BLaER1 (cell line): ENCODE results near the gene PCDHA1.

ENCODE experiments used
- H3K27ac ChIP-seq: shearing (Covaris generic); formaldehyde crosslinking; 2 replicates; pipeline ENCODE4 v1.8.1; 2022
- H3K27me3 ChIP-seq: shearing (Covaris generic); formaldehyde crosslinking; 2 replicates; pipeline ENCODE4 v1.8.1; 2022
- H3K36me3 ChIP-seq: shearing (Covaris generic); formaldehyde crosslinking; 2 replicates; pipeline ENCODE4 v1.8.1; 2022
- H3K4me1 ChIP-seq: shearing (Covaris generic); formaldehyde crosslinking; 2 replicates; pipeline ENCODE4 v1.8.1; 2022
- H3K4me2 ChIP-seq: shearing (Covaris generic); formaldehyde crosslinking; 2 replicates; pipeline ENCODE4 v1.8.1; 2022
- H3K4me3 ChIP-seq: shearing (Covaris generic); formaldehyde crosslinking; 2 replicates; pipeline ENCODE4 v1.8.1; 2022
- H3K9ac ChIP-seq: shearing (Covaris generic); formaldehyde crosslinking; 2 replicates; pipeline ENCODE4 v1.8.1; 2022
- H3K9me3 ChIP-seq: shearing (Covaris generic); formaldehyde crosslinking; 2 replicates; pipeline ENCODE4 v1.8.1; 2022
- H4K20me1 ChIP-seq: shearing (Covaris generic); formaldehyde crosslinking; 2 replicates; pipeline ENCODE4 v1.8.1; 2022
- Cebpa-rat ChIP-seq: shearing (Covaris generic); IDR thresholded peaks from 2 replicates; pipeline ENCODE4 v1.8.1; 2022

The PCDHA1 gene

DNA sequence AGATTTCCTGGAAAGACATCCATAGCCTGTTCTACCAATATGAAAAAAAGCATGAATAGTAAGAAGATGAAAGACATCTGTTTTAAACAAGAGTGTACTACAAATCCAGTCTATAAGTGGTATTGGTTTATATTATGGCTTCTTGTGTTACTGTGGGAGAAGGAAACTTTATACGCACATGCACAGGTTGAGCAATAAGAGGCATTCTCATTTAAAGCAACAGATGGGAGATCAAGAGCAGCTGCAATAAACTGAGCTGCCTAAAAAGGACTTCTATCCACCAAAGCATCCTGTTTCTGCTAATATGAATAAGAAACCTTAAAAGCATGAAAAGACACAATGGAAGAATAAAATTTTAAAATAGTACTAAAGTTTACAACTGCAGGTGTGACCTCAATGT lies 256.6 kb downstream of the PCDHA1 start:
- Histone ChIP-seq H3K36me3 (no peaks in the 10 kb centered on the region), H3K4me3 (no peak overlapping the region), H3K4me1 (no peaks in the 10 kb centered on the region), H3K27ac (no peak overlapping the region), H3K27me3 (no peaks in the 10 kb centered on the region), H3K9ac (no peak overlapping the region), H3K9me3 (no peaks in the 10 kb centered on the region), H3K4me2 (no peak overlapping the region), H4K20me1 (no peaks in the 10 kb centered on the region)
- TF ChIP-seq Cebpa-rat: no peak

DNA sequence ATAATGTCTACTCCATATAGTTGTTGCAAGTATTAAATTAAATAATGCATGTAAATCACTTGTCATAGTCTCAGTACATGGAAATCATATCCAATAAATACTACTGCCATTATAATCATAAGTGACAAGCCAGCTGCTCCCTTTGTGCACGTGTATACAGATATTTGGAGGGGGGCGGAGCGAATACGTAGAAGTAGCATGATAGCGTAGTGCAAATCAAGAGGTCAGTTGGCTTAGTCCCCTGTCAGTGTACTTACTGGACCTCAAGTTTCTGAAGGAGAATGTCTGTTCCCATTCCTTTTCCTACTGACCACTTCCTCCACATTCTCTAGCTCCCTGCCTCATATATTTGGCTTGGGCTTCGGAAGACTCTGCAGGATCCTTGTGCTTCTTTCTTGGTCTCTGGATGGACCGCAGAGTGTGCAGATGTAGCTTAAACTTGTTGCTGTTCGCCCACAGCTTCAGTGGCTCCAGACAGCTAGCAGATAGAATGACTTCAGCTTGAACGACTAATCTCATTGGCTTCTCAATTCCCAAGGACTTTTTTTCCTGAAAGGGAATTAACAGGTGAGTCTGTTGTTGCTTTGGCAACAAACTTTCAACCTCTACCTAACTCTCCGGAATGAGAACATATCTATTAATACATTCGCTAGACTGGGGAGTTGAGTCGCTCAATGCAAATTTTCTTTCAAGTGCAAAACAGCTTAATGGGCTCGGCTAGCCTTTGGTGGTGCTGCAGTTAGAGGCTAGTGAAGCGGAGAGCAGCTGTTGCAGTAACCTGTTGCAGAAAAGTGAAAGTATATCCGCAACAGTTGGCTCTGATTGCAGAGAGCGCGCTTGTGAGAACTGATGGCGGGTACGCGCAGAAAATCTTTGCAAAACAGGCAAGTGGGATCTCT lies 264.9 kb downstream of the PCDHA1 start, which contains the start of gene PCDHB1:
TSS of gene PCDHB1 (plus strand) at position 753 of the 899 bp plus-strand sequence. CDS start at position 850, 97 bp downstream.
- no peak for TF ChIP-seq Cebpa-rat
- H3K9me3 ChIP-seq: no peaks in the 10 kb centered on the region
- H4K20me1 ChIP-seq: no peaks in the 10 kb centered on the region
- no peaks in the 10 kb centered on the region for H3K4me1 ChIP-seq
- H3K4me2 ChIP-seq: no peak within 1 kb of the TSS
- H3K36me3 ChIP-seq: no peaks in the 10 kb centered on the region
- H3K27ac ChIP-seq: no peak within 1 kb of the TSS
- H3K4me3 ChIP-seq: no peak within 1 kb of the TSS
- no peaks in the 10 kb centered on the region for H3K27me3 ChIP-seq
- no peak within 1 kb of the TSS for H3K9ac ChIP-seq

DNA sequence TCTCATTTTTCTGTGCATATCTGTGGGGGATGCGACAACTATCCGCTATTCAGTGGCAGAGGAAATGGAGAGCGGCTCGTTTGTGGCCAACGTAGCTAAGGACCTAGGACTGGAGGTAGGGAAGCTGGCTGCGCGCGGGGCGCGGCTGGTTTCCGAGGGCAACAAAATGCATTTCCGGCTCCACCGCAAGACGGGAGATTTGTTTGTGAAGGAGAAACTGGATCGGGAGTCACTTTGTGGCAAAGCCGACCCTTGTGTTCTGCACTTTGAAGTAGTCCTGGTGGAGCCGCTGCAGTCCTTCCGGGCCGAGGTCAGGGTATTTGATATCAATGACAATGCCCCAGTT lies 265.6 kb downstream of the PCDHA1 start:
- Histone ChIP-seq H3K4me2 (no peak overlapping the region), H3K4me3 (no peak overlapping the region), H3K27me3 (no peaks in the 10 kb centered on the region), H3K36me3 (no peaks in the 10 kb centered on the region), H3K9ac (no peak overlapping the region), H3K4me1 (no peaks in the 10 kb centered on the region), H4K20me1 (no peaks in the 10 kb centered on the region), H3K9me3 (no peaks in the 10 kb centered on the region), H3K27ac (no peak overlapping the region)
- TF ChIP-seq Cebpa-rat: no peak
